Esophagus squamous epithelium (tissue), 5 donors: ENCODE results near the gene SHC2. TPM values are rescaled to one million over a fixed set of nuclear protein-coding genes. Genes with fewer than 3 reads are reported as not detected.
"Not testable (repeated sequence)": the region's sequence is repeated elsewhere in the genome, so short reads cannot be mapped to it uniquely, and the experiment has no call there.

ENCODE experiments used
- DNase-seq: peaks from one replicate; lab custom pipeline; 2025; lab: John Stamatoyannopoulos, UW
- H3K27ac ChIP-seq, 4 donors: fragments of 200-600 bp; sonication (generic); one replicate each; pipeline ENCODE4 v1.5.1; 2016 to 2019; ENCODE audit warnings: mild to moderate bottlenecking in 1 of 4
- H3K27me3 ChIP-seq, 4 donors: fragments of 200-600 bp; sonication (generic); 1 replicate in 3 of 4; 2 replicates in 1 of 4; pipeline versions ENCODE4 v1.5.1 to v1.6.0; 2017 to 2021; ENCODE audit warnings: antibody characterized with exemption in 1 of 4
- H3K36me3 ChIP-seq, 3 donors: fragments of 200-600 bp; sonication (generic); one replicate each; pipeline ENCODE4 v1.5.1; 2016 to 2019
- H3K4me1 ChIP-seq, 3 donors: fragments of 200-600 bp; sonication (generic); one replicate each; pipeline ENCODE4 v1.5.1; 2017 to 2019
- H3K4me3 ChIP-seq, 4 donors: fragments of 200-600 bp; sonication (generic); 1 replicate in 3 of 4; 2 replicates in 1 of 4; pipeline ENCODE4 v1.5.1; 2016 to 2019; ENCODE audit warnings: mild to moderate bottlenecking in 2 of 4, moderate library complexity in 1 of 4
- H3K9me3 ChIP-seq, 3 donors: fragments of 200-600 bp; sonication (generic); one replicate each; pipeline ENCODE4 v1.5.1; 2016 to 2019
- CTCF ChIP-seq, 6 experiments: fragments of 450-650 bp in 4 of 6; fragments of 200-600 bp in 2 of 6; sonication (generic) in 2 of 6; IDR thresholded peaks; one replicate each; pipeline ENCODE4 v1.5.1; 2016 to 2019; ENCODE audit warnings: antibody characterized with exemption in 6 of 6, mild to moderate bottlenecking in 4 of 6, moderate library complexity in 4 of 6
- POLR2A ChIP-seq, 4 donors: fragments of 450-650 bp; IDR thresholded peaks; one replicate each; pipeline ENCODE4 v1.6.1; 2017; ENCODE audit warnings: antibody characterized with exemption in 4 of 4, mild to moderate bottlenecking in 4 of 4, moderate library complexity in 3 of 4
- WGBS, 2 donors: methylation state at CpG; one replicate each; pipeline ENCODE4 v1.1.5; 2018; 5-methylcytosine and 5-hydroxymethylcytosine counted together
- intact Hi-C: fragments of 100-400 bp; cut with DNase I; formaldehyde crosslinking; loops from one replicate; pipeline ENCODE4 v1.15.0; 2022
- total RNA-seq, 4 donors: library from RNA; depleted of rRNA; stranded (reverse); fragments of >200 nt; gene quantifications; one replicate each; pipeline ENCODE4 v1.1.0, GENCODE V29; 2016
- donor health status: DM: yes; HTN: yes; CAD: no.

SHC2 gene
- total RNA-seq, 4 donors from 2014 or later, result 1.1 to 10.2 (median 4.7) TPM

- intact Hi-C loops, result no loop called here
- Histone ChIP-seq H3K9me3 (no peaks in the 10 kb centered on the region), H3K4me1 (peaks cover 6 to 32% (median 8%) of the 10 kb centered on the region in 3 donors), H3K27ac (no peak overlapping the region), H3K4me3 (no peak overlapping the region), H3K27me3 (peaks cover 0 to 40% (median 0%) of the 10 kb centered on the region in 4 donors), H3K36me3 (no peaks in the 10 kb centered on the region)
- no peak for DNase-seq
- no peak for TF ChIP-seq CTCF (IDR thresholded peaks at IDR 0.05)
- TF ChIP-seq POLR2A (IDR thresholded peaks at IDR 0.05), result no peak
- 51 to 60% methylated on average over 7 to 10 of the region's 22 CpGs for WGBS, 2 donors
Observed at GRCh38 chr19:485077-485476, 24.2 kb upstream of the SHC2 start.

- peaks cover 0 to 40% (median 0%) of the 10 kb centered on the region in 4 donors for H3K27me3 ChIP-seq
- H3K9me3 ChIP-seq, result no peaks in the 10 kb centered on the region
- intact Hi-C loops, result no loop called here
- no peak for TF ChIP-seq CTCF (IDR thresholded peaks at IDR 0.05)
- H3K27ac ChIP-seq, result no peak overlapping the region
- 51 to 76% methylated on average over 9 to 13 of the region's 15 CpGs for WGBS, 2 donors
- H3K4me1 ChIP-seq, result peaks cover 4 to 31% (median 6%) of the 10 kb centered on the region in 3 donors
- no peak overlapping the region for H3K4me3 ChIP-seq
- H3K36me3 ChIP-seq, result no peaks in the 10 kb centered on the region
- no peak for DNase-seq
Observed at GRCh38 chr19:484494-484893, 23.7 kb upstream of the SHC2 start.

GRCh38 chr19:483332-484072 lies 22.7 kb upstream of the SHC2 start:
- TF ChIP-seq CTCF (IDR thresholded peaks at IDR 0.05) (no peak), POLR2A (IDR thresholded peaks at IDR 0.05) (no peak)
- DNase-seq, result no peak
- Histone ChIP-seq H3K36me3 (no peaks in the 10 kb centered on the region), H3K27ac (no peak overlapping the region), H3K9me3 (no peaks in the 10 kb centered on the region), H3K4me3 (no peak overlapping the region), H3K27me3 (peaks cover 0 to 46% (median 0%) of the 10 kb centered on the region in 4 donors), H3K4me1 (peaks cover 3 to 27% (median 6%) of the 10 kb centered on the region in 3 donors)
- 45 to 64% methylated on average over 9 to 10 of the region's 21 CpGs for WGBS, 2 donors
- intact Hi-C loops, result no loop called here

- Histone ChIP-seq H3K4me3 (no peak overlapping the region), H3K27me3 (peaks cover 0 to 46% (median 0%) of the 10 kb centered on the region in 4 donors), H3K36me3 (no peaks in the 10 kb centered on the region), H3K27ac (no peak overlapping the region), H3K4me1 (peaks cover 3 to 19% (median 3%) of the 10 kb centered on the region in 3 donors), H3K9me3 (no peaks in the 10 kb centered on the region)
- 55 to 70% methylated on average over 13 of the region's 20 CpGs for WGBS, 2 donors
- TF ChIP-seq CTCF (IDR thresholded peaks at IDR 0.05) (no peak), POLR2A (IDR thresholded peaks at IDR 0.05) (no peak)
- no peak for DNase-seq
- intact Hi-C loops, result no loop called here
Observed at GRCh38 chr19:482186-483041, 21.6 kb upstream of the SHC2 start.

GRCh38 chr19:481100-481499 lies 20.3 kb upstream of the SHC2 start:
- 78 to 90% methylated on average over 3 of the region's 3 CpGs for WGBS, 2 donors
- H3K4me3 ChIP-seq, H3K9me3 ChIP-seq, H3K27ac ChIP-seq, DNase-seq, intact Hi-C loops, H3K36me3 ChIP-seq: not testable (repeated sequence)
- Histone ChIP-seq H3K27me3 (peaks cover 0 to 34% (median 0%) of the 10 kb centered on the region in 4 donors), H3K4me1 (peaks cover 3 to 18% (median 3%) of the 10 kb centered on the region in 3 donors)
